Heart left ventricle (tissue), 13 donors: ENCODE measurements around the gene COQ5.

Experiments used
- CTCF ChIP-seq, 12 donors: fragments of 200-600 bp; sonication (generic) in 4 of 12; IDR thresholded peaks; one replicate each; pipeline versions ENCODE4 v1.5.0 to v1.8.0; 2018 to 2022; ENCODE audit warnings: antibody characterized with exemption in 12 of 12, mild to moderate bottlenecking in 5 of 12
- POLR2A ChIP-seq, 2 donors: fragments of 450-650 bp; IDR thresholded peaks; one replicate each; pipeline ENCODE4 v1.6.1; 2017; ENCODE audit warnings: antibody characterized with exemption in 2 of 2, mild to moderate bottlenecking in 2 of 2, moderate library complexity in 2 of 2
- donor health status: ischemic (EF 13 %, LVEDD 7.1; RV severe dilation, severe dysfunction).
- donor health status: DM: no; HTN: yes; CAD: no.
- donor health status: DM: no; HTN: no; CAD: no.
- donor health status: ischemic (EF 25% LVEDD 6.9; RV normal size, moderate dysfunction).
- donor health status: ischemic (EF 25% LVEDD 5.7; RV mildly dilated, moderate dysfunction).
- donor health status: ischemic (EF 35%, LVEDD 5.7; RV mildly dilated, moderate dysfunction).
- donor health status: nonischemic (EF 11% LVEDD 7.7; RV severe dilation, severe dysfunction).
- donor health status: DM: yes; HTN: yes; CAD: no.
- donor health status: PGD.
- donor health status: ischemic (EF 29% LVEDD 5.4; RV normal size, mild dysfunction).
- donor health status: nonischemic (EF 23%, LVEDD 6.1; RV moderate dilation, normal function).

- TF ChIP-seq CTCF (IDR thresholded peaks at IDR 0.05) (no peak), POLR2A (IDR thresholded peaks at IDR 0.05) (no peak)
Measured at GRCh38 chr12:120504587-120504986, 24.4 kb downstream of the COQ5 start.
